GM12878 (cell line): Measurements from ENCODE around the gene SELENOV. TPM values are rescaled to one million over a fixed set of nuclear protein-coding genes. Genes with fewer than 3 reads are reported as not detected.

Experiments used
- ASH2L ChIP-seq: fragments of 300-600, 200-600 bp; sonication (generic); IDR thresholded peaks from 2 replicates; pipeline ENCODE4 v1.6.1; 2017; ENCODE audit warnings: low read depth, mild to moderate bottlenecking, borderline replicate concordance
- ATF3 ChIP-seq: IDR thresholded peaks from 2 replicates; pipeline ENCODE4 v1.6.1; 2011; ENCODE audit warnings: low read depth, mild to moderate bottlenecking, low read length, moderate library complexity, borderline replicate concordance; ENCODE audit errors: extremely low read depth
- CREB1 ChIP-seq: IDR thresholded peaks from 2 replicates; pipeline ENCODE4 v1.6.1; 2012; ENCODE audit warnings: low read depth, mild to moderate bottlenecking, inconsistent platforms
- CTCF ChIP-seq, 3 experiments: IDR thresholded peaks in 2 of 3; conservative IDR thresholded peaks in 1 of 3; 2 replicates each; pipeline ENCODE4 v1.5.1; 2011; ENCODE audit warnings: low read depth in 3 of 3, low read length in 3 of 3, mild to moderate bottlenecking in 3 of 3, control low read depth in 2 of 3, moderate library complexity in 2 of 3, inconsistent platforms in 1 of 3, mixed read lengths in 1 of 3; ENCODE audit not compliant: control insufficient read depth in 2 of 3, insufficient read depth in 1 of 3; ENCODE audit errors: extremely low read depth in 1 of 3
- EGR1 ChIP-seq, 2 experiments: IDR thresholded peaks; 1 replicate in 1 of 2; 2 replicates in 1 of 2; pipeline ENCODE4 v1.6.1; 2011 to 2012; ENCODE audit warnings: low read depth in 2 of 2, low read length in 2 of 2, borderline replicate concordance in 1 of 2, mild to moderate bottlenecking in 1 of 2, moderate library complexity in 1 of 2
- ETV6 ChIP-seq, 2 experiments: fragments of 450-650 bp in 1 of 2; IDR thresholded peaks in 1 of 2; conservative IDR thresholded peaks in 1 of 2; 2 replicates each; pipeline ENCODE4 v1.6.1; 2014; ENCODE audit warnings: antibody characterized with exemption in 1 of 2, borderline replicate concordance in 1 of 2, low read depth in 1 of 2, mild to moderate bottlenecking in 1 of 2, moderate library complexity in 1 of 2
- HCFC1 ChIP-seq: fragments of 150-350 bp; IDR thresholded peaks from 2 replicates; pipeline ENCODE4 v1.6.1; 2014; ENCODE audit warnings: low read length
- NFYB ChIP-seq: IDR thresholded peaks from 2 replicates; pipeline ENCODE4 v1.6.1; 2011; ENCODE audit warnings: low read depth, mild to moderate bottlenecking, low read length, improper control_type of control experiment, moderate library complexity; ENCODE audit not compliant: insufficient read depth
- SREBF2 ChIP-seq: IDR thresholded peaks from 2 replicates; pipeline ENCODE4 v1.6.1; 2012; ENCODE audit warnings: mild to moderate bottlenecking, low read length
- TBL1XR1 ChIP-seq: IDR thresholded peaks from 2 replicates; pipeline ENCODE4 v1.6.1; 2012; ENCODE audit warnings: low read depth, low read length, improper control_type of control experiment
- polyA plus RNA-seq, 11 experiments: library from polyadenylated mRNA; depleted of rRNA in 4 of 11; unstranded in 6 of 11; stranded (reverse) in 5 of 11; fragments of >200 nt; fragmentation: Nextera tagmentation in 4 of 11; fragmentation: Illumina TruSeq in 1 of 11; extraction: Ambion mirVana in 4 of 11; extraction: Trizol in 1 of 11; gene quantifications; 1 replicate in 1 of 11; 2 replicates in 10 of 11; pipeline versions ENCODE4 v1.2.1 to v1.2.3, GENCODE V29; 2011 to 2016; ENCODE audit warnings: inconsistent platforms in 2 of 11, missing spikeins in 2 of 11, low read depth in 1 of 11
- total RNA-seq, 4 experiments: library from RNA; depleted of rRNA in 3 of 4; stranded (reverse); fragments of >200 nt in 3 of 4; fragmentation: Illumina TruSeq in 1 of 4; extraction: Trizol in 1 of 4; gene quantifications; 2 replicates each; pipeline versions ENCODE4 v1.2.1 to v1.2.3, GENCODE V29; 2013 to 2021
- TF ChIP-seq, protein P1 (sequence below): fragments of 450-650 bp; IDR thresholded peaks from 2 replicates; pipeline ENCODE4 v1.6.1; 2017; ENCODE audit warnings: low read depth, mild to moderate bottlenecking, moderate library complexity
- TF ChIP-seq, protein P2 (sequence below): fragments of 450-650 bp; IDR thresholded peaks from 2 replicates; pipeline ENCODE4 v1.6.1; 2016; ENCODE audit warnings: mild to moderate bottlenecking

The SELENOV gene
- total and polyA plus RNA-seq, 10 of the 15 experiments (the other 5 are each of a cell fraction or from before 2014, with no cell fraction given) = not detected

- TF ChIP-seq CREB1 = peak; percentile 90
- peak in 1 of 2 experiments; percentile 87; a peak in 2 of 3 replicates for TF ChIP-seq EGR1 (IDR thresholded peaks at IDR 0.05; ENCODE audit: borderline replicate concordance in 1 of 2, low read depth in 2 of 2, low read length in 2 of 2)
- peak; percentile 68 for TF ChIP-seq HCFC1
- TF ChIP-seq SREBF2 = no peak
- TF ChIP-seq, protein P1, sequence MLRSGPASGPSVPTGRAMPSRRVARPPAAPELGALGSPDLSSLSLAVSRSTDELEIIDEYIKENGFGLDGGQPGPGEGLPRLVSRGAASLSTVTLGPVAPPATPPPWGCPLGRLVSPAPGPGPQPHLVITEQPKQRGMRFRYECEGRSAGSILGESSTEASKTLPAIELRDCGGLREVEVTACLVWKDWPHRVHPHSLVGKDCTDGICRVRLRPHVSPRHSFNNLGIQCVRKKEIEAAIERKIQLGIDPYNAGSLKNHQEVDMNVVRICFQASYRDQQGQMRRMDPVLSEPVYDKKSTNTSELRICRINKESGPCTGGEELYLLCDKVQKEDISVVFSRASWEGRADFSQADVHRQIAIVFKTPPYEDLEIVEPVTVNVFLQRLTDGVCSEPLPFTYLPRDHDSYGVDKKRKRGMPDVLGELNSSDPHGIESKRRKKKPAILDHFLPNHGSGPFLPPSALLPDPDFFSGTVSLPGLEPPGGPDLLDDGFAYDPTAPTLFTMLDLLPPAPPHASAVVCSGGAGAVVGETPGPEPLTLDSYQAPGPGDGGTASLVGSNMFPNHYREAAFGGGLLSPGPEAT = peak; percentile 86
- peak; percentile 91 for TF ChIP-seq NFYB
- no peak for TF ChIP-seq ASH2L
- no peak for TF ChIP-seq CTCF (IDR thresholded peaks at IDR 0.05 in 2 of 3, conservative IDR thresholded peaks at IDR 0.05 in 1 of 3; ENCODE audit: control insufficient read depth in 2 of 3, extremely low read depth in 1 of 3, insufficient read depth in 1 of 3, low read depth in 3 of 3, low read length in 3 of 3)
- no peak for TF ChIP-seq ETV6 (conservative IDR thresholded peaks at IDR 0.05 in 1 of 2, IDR thresholded peaks at IDR 0.05 in 1 of 2; ENCODE audit: borderline replicate concordance in 1 of 2, low read depth in 1 of 2)
- TF ChIP-seq TBL1XR1 = no peak
- no peak for TF ChIP-seq ATF3
- TF ChIP-seq, protein P2, sequence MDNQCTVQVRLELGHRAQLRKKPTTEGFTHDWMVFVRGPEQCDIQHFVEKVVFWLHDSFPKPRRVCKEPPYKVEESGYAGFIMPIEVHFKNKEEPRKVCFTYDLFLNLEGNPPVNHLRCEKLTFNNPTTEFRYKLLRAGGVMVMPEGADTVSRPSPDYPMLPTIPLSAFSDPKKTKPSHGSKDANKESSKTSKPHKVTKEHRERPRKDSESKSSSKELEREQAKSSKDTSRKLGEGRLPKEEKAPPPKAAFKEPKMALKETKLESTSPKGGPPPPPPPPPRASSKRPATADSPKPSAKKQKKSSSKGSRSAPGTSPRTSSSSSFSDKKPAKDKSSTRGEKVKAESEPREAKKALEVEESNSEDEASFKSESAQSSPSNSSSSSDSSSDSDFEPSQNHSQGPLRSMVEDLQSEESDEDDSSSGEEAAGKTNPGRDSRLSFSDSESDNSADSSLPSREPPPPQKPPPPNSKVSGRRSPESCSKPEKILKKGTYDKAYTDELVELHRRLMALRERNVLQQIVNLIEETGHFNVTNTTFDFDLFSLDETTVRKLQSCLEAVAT = 0 out of 2 replicates have a peak, but pooled peaks have one; percentile 29
- TF ChIP-seq, all 136 proteins: peak for 44
Observed at GRCh38 chr19:39480337-39481228, 34.4 kb upstream of the SELENOV start, which contains the start of gene TIMM50 (continued).
